Inflammatory macrophage (primary cell): ENCODE measurements around the gene SUN2.
A peak's percentile ranks its signal among the peaks of the same experiment; 100 is the strongest.
"Not testable (repeated sequence)": the region's sequence is repeated elsewhere in the genome, so short reads cannot be mapped to it uniquely, and the experiment has no call there.

Experiments used
- DNase-seq, 2 donors: peaks; one replicate each; pipeline ENCODE4 v3.0.0-alpha.2; 2020 to 2022
- total RNA-seq, 18 experiments: gene quantifications; one replicate each; lab custom pipeline; 2026; ENCODE audit warnings: mixed read lengths in 6 of 18, inconsistent platforms in 2 of 18; lab: John Stamatoyannopoulos, UW

The SUN2 gene
- total RNA-seq = 118 to 411 (median 279) reads per million in 18 experiments

GRCh38 chr22:38755911-38756532 is at the start of gene SUN2:
SUN2 (minus strand) TSS chr22:38755998; CDS start chr22:38752628, 3,370 bp downstream.
- peak; percentile 97 to 98 for DNase-seq

- DNase-seq = not testable (repeated sequence)
These were observed 49.3 kb upstream of the SUN2 start for GRCh38 chr22:38805041-38805593.

- no peak for DNase-seq
These were observed 46.9 kb upstream of the SUN2 start for GRCh38 chr22:38802671-38803121.

- DNase-seq = no peak
These were observed 43.6 kb upstream of the SUN2 start for GRCh38 chr22:38799265-38800002.

- no peak for DNase-seq
These were observed 42.7 kb upstream of the SUN2 start for GRCh38 chr22:38798496-38798895.

- no peak for DNase-seq
These were observed 40.6 kb upstream of the SUN2 start for GRCh38 chr22:38796262-38796957.

GRCh38 chr22:38795569-38795968 is 39.8 kb upstream of the SUN2 start:
- no peak for DNase-seq

- DNase-seq = peak; percentile 97 to 100
These were observed 38.1 kb upstream of the SUN2 start, which contains the start of gene DNAL4 for GRCh38 chr22:38793721-38794466. DNAL4 (minus strand) TSS chr22:38794143; CDS start chr22:38782731, 11,412 bp downstream.

- no peak for DNase-seq
These were observed 37.5 kb upstream of the SUN2 start for GRCh38 chr22:38793317-38793716.

GRCh38 chr22:38792833-38793232 is 37.0 kb upstream of the SUN2 start:
- no peak for DNase-seq

GRCh38 chr22:38789606-38790005 is 33.8 kb upstream of the SUN2 start:
- no peak for DNase-seq

GRCh38 chr22:38788846-38789245 is 33.0 kb upstream of the SUN2 start:
- DNase-seq = no peak

- DNase-seq = peak; percentile 28 to 54
These were observed 32.4 kb upstream of the SUN2 start for GRCh38 chr22:38788021-38788816.

GRCh38 chr22:38786631-38787030 is 30.8 kb upstream of the SUN2 start:
- no peak for DNase-seq

GRCh38 chr22:38784856-38785255 is 29.1 kb upstream of the SUN2 start:
- DNase-seq = no peak

GRCh38 chr22:38784035-38784434 is 28.2 kb upstream of the SUN2 start:
- no peak for DNase-seq

GRCh38 chr22:38783095-38783615 is 27.4 kb upstream of the SUN2 start:
- DNase-seq = peak in 1 of 2 donors; percentile 34

GRCh38 chr22:38782402-38783094 is 26.8 kb upstream of the SUN2 start:
- peak; percentile 37 to 51 for DNase-seq

GRCh38 chr22:38781033-38781432 is 25.2 kb upstream of the SUN2 start:
- DNase-seq = no peak

GRCh38 chr22:38777087-38777671 is 21.4 kb upstream of the SUN2 start:
- no peak for DNase-seq
